OCI-LY1 (cell line): Measurements from ENCODE around the gene HDLBP.
A peak's percentile ranks its signal among the peaks of the same experiment; 100 is the strongest.

Source experiments
- H2AFZ ChIP-seq: fragments of 200-600 bp; sonication (generic), shearing (Covaris generic); 2 replicates; pipeline ENCODE4 v1.6.0; 2014; ENCODE audit warnings: antibody characterized with exemption, mild to moderate bottlenecking, low read length
- H3F3A ChIP-seq: fragments of 200-600 bp; sonication (generic), shearing (Covaris generic); 2 replicates; pipeline ENCODE4 v1.6.0; 2014; ENCODE audit warnings: mild to moderate bottlenecking, antibody characterized with exemption, low read length, moderate library complexity; ENCODE audit not compliant: insufficient read depth
- H3K27ac ChIP-seq: fragments of 200-600 bp; sonication (generic); 2 replicates; pipeline ENCODE4 v1.5.1; 2014; ENCODE audit warnings: low read length, mixed run types, mild to moderate bottlenecking, low read depth; ENCODE audit not compliant: poor library complexity, severe bottlenecking
- H3K27me3 ChIP-seq: fragments of 200-600 bp; sonication (generic); 2 replicates; pipeline ENCODE4 v1.6.0; 2014; ENCODE audit warnings: antibody characterized with exemption, mild to moderate bottlenecking, low read length, moderate library complexity; ENCODE audit not compliant: insufficient read depth
- H3K36me3 ChIP-seq: fragments of 200-600 bp; sonication (generic); 2 replicates; pipeline ENCODE4 v1.6.1; 2014; ENCODE audit warnings: mild to moderate bottlenecking, antibody characterized with exemption, low read length, moderate library complexity, mixed read lengths; ENCODE audit not compliant: insufficient read depth
- H3K4me1 ChIP-seq: fragments of 200-600 bp; sonication (generic); 2 replicates; pipeline ENCODE4 v1.5.1; 2014; ENCODE audit warnings: mild to moderate bottlenecking, low read length, moderate library complexity; ENCODE audit not compliant: insufficient read depth, severe bottlenecking
- H3K4me2 ChIP-seq: fragments of 200-600 bp; sonication (generic), shearing (Covaris generic); 2 replicates; pipeline ENCODE4 v1.6.1; 2014; ENCODE audit warnings: low read length
- H3K4me3 ChIP-seq: fragments of 200-600 bp; sonication (generic); 2 replicates; pipeline ENCODE4 v1.5.1; 2014; ENCODE audit warnings: low read length, low read depth, mild to moderate bottlenecking, mixed read lengths; ENCODE audit not compliant: poor library complexity, severe bottlenecking
- H3K79me2 ChIP-seq: fragments of 200-600 bp; shearing (Covaris generic); 2 replicates; pipeline ENCODE4 v1.6.1; 2016; ENCODE audit warnings: mixed run types, low read length, mixed read lengths; ENCODE audit not compliant: insufficient read depth
- H3K9ac ChIP-seq: fragments of 200-600 bp; sonication (generic), shearing (Covaris generic); 2 replicates; pipeline ENCODE4 v1.6.1; 2014; ENCODE audit warnings: mild to moderate bottlenecking, low read length, mixed read lengths
- H3K9me2 ChIP-seq: fragments of 200-600 bp; sonication (generic), shearing (Covaris generic); 2 replicates; pipeline ENCODE4 v1.6.1; 2014; ENCODE audit warnings: low read depth, mild to moderate bottlenecking, low read length, mixed read lengths
- H3K9me3 ChIP-seq: fragments of 200-600 bp; shearing (Covaris generic); 2 replicates; pipeline ENCODE4 v1.6.1; 2014; ENCODE audit warnings: low read length, mixed read lengths
- H4K20me1 ChIP-seq: fragments of 200-600 bp; sonication (generic), shearing (Covaris generic); 2 replicates; pipeline ENCODE4 v1.6.0; 2016; ENCODE audit warnings: mild to moderate bottlenecking, low read length; ENCODE audit not compliant: insufficient read depth
- EZH2 ChIP-seq: fragments of 200-600 bp; sonication (generic), shearing (Covaris generic); IDR thresholded peaks from 2 replicates; pipeline ENCODE4 v1.8.0; 2017; ENCODE audit warnings: borderline replicate concordance, mixed run types, mild to moderate bottlenecking, antibody characterized with exemption, low read length, moderate library complexity, mixed read lengths
- TF ChIP-seq, protein P1 (sequence below): fragments of 200-600 bp; sonication (generic), shearing (Covaris generic); IDR thresholded peaks from 2 replicates; pipeline ENCODE4 v1.5.1; 2017; ENCODE audit warnings: mild to moderate bottlenecking, antibody characterized with exemption, low read length, moderate library complexity, mixed read lengths

HDLBP gene

DNA sequence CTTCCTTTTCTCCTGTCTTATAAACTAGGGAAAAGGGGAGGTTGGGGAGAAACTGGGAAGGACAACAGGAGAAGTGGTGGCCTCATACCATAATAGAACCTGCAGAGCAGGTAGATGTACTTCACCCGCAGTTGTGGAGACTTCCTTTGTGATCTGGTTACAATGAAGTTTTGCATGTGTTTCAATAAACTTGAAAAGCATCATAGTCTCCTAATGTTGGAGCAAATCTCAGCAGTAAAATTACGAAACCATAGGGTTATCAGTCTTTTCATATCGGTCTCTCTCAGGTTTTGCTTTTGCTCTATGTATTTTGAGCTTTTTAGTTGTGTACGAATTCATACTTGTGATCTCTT is 96.5 kb downstream of the HDLBP start:
- no peaks in the 10 kb centered on the region for H3K36me3 ChIP-seq
- H3K4me3 ChIP-seq = peak overlapping the region; percentile 53
- H3K9me3 ChIP-seq = 0 out of 2 replicates have a peak, but pooled peaks cover 3% of the 10 kb centered on the region
- peak overlapping the region; percentile 73 for H3K4me2 ChIP-seq
- 0 out of 2 replicates have a peak, but pooled peaks cover 4% of the 10 kb centered on the region for H3F3A ChIP-seq
- H2AFZ ChIP-seq = no peak overlapping the region
- H3K27me3 ChIP-seq = no peaks in the 10 kb centered on the region
- TF ChIP-seq EZH2 = no peak
- TF ChIP-seq, protein P1, sequence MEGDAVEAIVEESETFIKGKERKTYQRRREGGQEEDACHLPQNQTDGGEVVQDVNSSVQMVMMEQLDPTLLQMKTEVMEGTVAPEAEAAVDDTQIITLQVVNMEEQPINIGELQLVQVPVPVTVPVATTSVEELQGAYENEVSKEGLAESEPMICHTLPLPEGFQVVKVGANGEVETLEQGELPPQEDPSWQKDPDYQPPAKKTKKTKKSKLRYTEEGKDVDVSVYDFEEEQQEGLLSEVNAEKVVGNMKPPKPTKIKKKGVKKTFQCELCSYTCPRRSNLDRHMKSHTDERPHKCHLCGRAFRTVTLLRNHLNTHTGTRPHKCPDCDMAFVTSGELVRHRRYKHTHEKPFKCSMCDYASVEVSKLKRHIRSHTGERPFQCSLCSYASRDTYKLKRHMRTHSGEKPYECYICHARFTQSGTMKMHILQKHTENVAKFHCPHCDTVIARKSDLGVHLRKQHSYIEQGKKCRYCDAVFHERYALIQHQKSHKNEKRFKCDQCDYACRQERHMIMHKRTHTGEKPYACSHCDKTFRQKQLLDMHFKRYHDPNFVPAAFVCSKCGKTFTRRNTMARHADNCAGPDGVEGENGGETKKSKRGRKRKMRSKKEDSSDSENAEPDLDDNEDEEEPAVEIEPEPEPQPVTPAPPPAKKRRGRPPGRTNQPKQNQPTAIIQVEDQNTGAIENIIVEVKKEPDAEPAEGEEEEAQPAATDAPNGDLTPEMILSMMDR = peak; percentile 21; the same call in 1 of the 2 replicates
- no peaks in the 10 kb centered on the region for H3K9me2 ChIP-seq
- peak overlapping the region; percentile 31; the same call in 1 of the 2 replicates for H3K9ac ChIP-seq
- no peak overlapping the region for H3K27ac ChIP-seq
- no peaks in the 10 kb centered on the region for H3K79me2 ChIP-seq
- no peaks in the 10 kb centered on the region for H4K20me1 ChIP-seq
- H3K4me1 ChIP-seq = peaks cover 20% of the 10 kb centered on the region

DNA sequence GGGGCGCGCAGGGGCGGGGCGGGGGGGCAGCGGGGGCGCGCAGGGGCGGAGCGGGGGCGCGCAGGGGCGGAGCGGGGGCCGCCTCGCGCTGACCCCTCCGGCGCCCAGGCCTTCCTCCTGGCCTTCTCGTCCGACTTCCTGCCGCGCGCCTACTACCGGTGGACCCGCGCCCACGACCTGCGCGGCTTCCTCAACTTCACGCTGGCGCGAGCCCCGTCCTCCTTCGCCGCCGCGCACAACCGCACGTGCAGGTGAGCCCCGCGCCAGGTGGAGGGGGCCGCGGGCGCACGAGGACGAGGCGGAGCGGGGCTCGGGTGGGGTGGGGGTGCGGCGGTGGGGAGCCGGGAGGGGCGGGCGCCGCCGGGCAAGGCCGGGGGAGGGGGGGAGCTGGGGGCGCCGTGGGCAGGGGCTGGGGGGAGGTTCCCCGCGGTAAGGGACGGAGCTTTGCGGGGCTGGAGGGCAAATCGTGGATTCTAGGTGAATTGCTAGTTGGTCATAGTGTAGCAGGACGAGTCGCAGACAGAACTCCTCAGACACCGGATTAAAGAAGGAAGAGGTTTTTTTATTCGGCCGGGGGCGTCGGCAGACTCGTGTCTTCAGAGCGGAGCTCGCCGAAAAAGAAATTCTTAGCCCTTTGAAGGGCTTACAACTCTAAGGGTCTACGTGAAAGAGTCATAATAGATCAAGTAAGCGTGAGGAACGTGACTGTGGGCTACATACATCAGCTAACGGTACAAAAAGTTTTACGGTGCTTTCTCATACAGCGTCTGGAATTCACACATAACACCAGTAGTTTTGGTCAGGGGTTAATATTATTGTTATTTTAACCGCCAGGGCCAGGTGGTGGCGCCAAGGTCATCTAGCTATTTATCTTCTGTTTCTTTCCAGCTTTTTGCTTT is 97.1 kb downstream of the HDLBP start:
- Histone ChIP-seq H3K4me2 (peak overlapping the region; percentile 73), H3F3A (0 out of 2 replicates have a peak, but pooled peaks cover 4% of the 10 kb centered on the region), H3K27ac (no peak overlapping the region), H2AFZ (no peak overlapping the region), H3K79me2 (no peaks in the 10 kb centered on the region), H3K9ac (peak overlapping the region; percentile 31; the same call in 1 of the 2 replicates), H3K27me3 (peaks cover 3% of the 10 kb centered on the region; the same call in 1 of the 2 replicates), H3K4me1 (peaks cover 19% of the 10 kb centered on the region), H3K9me3 (0 out of 2 replicates have a peak, but pooled peaks cover 3% of the 10 kb centered on the region), H3K36me3 (no peaks in the 10 kb centered on the region), H3K9me2 (no peaks in the 10 kb centered on the region), H3K4me3 (peak overlapping the region; percentile 53), H4K20me1 (no peaks in the 10 kb centered on the region)
- no peak for TF ChIP-seq EZH2
- TF ChIP-seq, protein P1 = peak; percentile 50

DNA sequence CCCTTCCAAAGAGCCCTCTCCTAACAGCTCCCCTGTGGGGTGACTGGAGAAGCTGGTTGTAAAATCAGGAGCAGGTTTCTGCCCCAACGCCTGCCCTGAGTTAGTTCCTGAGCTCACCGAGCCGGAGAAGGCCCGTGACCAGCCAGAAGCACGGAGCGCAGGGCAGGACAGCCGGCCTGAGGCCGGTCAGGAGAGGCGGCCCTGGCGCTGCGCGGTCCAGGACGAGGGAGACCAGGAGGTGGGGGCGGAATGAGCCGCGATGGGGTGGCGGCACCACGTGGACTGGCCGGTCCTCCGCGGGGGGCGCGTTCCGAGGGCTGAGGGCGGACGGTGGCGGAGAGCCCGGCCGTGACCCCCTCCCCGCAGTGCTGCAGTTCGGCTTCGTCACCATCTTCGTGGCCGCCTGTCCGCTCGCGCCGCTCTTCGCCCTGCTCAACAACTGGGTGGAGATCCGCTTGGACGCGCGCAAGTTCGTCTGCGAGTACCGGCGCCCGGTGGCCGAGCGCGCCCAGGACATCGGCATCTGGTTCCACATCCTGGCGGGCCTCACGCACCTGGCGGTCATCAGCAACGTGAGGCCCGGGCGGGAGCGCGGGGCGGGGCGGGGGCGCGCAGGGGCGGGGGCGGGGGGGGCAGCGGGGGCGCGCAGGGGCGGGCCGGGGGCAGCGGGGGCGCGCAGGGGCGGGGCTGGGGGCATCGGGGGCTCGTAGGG is 98.0 kb downstream of the HDLBP start:
- Histone ChIP-seq H3K9me3 (0 out of 2 replicates have a peak, but pooled peaks cover 3% of the 10 kb centered on the region), H4K20me1 (no peaks in the 10 kb centered on the region), H3K9ac (peak overlapping the region; percentile 23; the same call in 1 of the 2 replicates), H3K27ac (no peak overlapping the region), H3K4me3 (peak overlapping the region; percentile 45), H3K27me3 (peaks cover 3% of the 10 kb centered on the region; the same call in 1 of the 2 replicates), H3K36me3 (no peaks in the 10 kb centered on the region), H2AFZ (no peak overlapping the region), H3K9me2 (no peaks in the 10 kb centered on the region), H3K79me2 (no peaks in the 10 kb centered on the region), H3K4me2 (peak overlapping the region; percentile 39), H3K4me1 (peaks cover 17% of the 10 kb centered on the region), H3F3A (0 out of 2 replicates have a peak, but pooled peaks cover 4% of the 10 kb centered on the region)
- no peak for TF ChIP-seq EZH2
- TF ChIP-seq, protein P1 = no peak
